Thoracic aorta endothelial cell (primary cell): ENCODE measurements around the gene CCDC63. TPM values are rescaled to one million over a fixed set of nuclear protein-coding genes. Genes with fewer than 3 reads are reported as not detected.

Source experiments
- total RNA-seq: library from RNA; depleted of rRNA; stranded (reverse); fragments of >200 nt; gene quantifications from 2 replicates; pipeline ENCODE4 v1.2.3, GENCODE V29; 2012

The CCDC63 gene
- not detected in 2 replicates for total RNA-seq

GRCh38 chr12:110846615-110847566 is at the start of gene CCDC63:
CCDC63 (plus strand) TSS chr12:110846987; CDS start chr12:110852955, 5,968 bp downstream.

GRCh38 chr12:110920324-110920910 is 73.6 kb downstream of the CCDC63 start, which contains the start of gene MYL2:
MYL2 (minus strand) TSS chr12:110920579; CDS start chr12:110920529, 50 bp downstream.

Other genes starting within 250 kb of the CCDC63 start
- gene TCTN1, start 232.9 kb upstream of the CCDC63 start, total RNA-seq = 13.7 and 18.7 TPM in 2 replicates
- 3.1 and 4.7 TPM in 2 replicates for gene HVCN1, start 157.9 kb upstream of the CCDC63 start, total RNA-seq
- 244 and 285 TPM in 2 replicates for gene PPP1CC, start 104.1 kb upstream of the CCDC63 start, total RNA-seq
- gene MYL2, start 73.6 kb downstream of the CCDC63 start, total RNA-seq = not detected in 2 replicates
- not detected in 2 replicates for gene CUX2, start 187.2 kb downstream of the CCDC63 start, total RNA-seq